Retinal pigment epithelial cell (primary cell): ENCODE data around the gene MEGF6.

Experiments used
- DNase-seq: peaks from one replicate; pipeline ENCODE4 v3.0.0-alpha.2; 2010; ENCODE audit warnings: low read depth
- H3K4me3 ChIP-seq: 2 replicates; pipeline ENCODE4 v1.5.1; 2011; ENCODE audit warnings: mild to moderate bottlenecking, low read length, control low read depth, moderate library complexity
- CTCF ChIP-seq: conservative IDR thresholded peaks from 2 replicates; pipeline ENCODE4 v1.5.1; 2011; ENCODE audit warnings: low read depth, low read length, control low read depth, inconsistent platforms

MEGF6 gene

GRCh38 chr1:3477241-3477995, 133.9 kb downstream of the MEGF6 start:
- no peak for TF ChIP-seq CTCF
- no peak overlapping the region for H3K4me3 ChIP-seq
- no peak for DNase-seq

- H3K4me3 ChIP-seq, result no peak overlapping the region
- DNase-seq, result no peak
- no peak for TF ChIP-seq CTCF
These were observed 134.6 kb downstream of the MEGF6 start for GRCh38 chr1:3476666-3477065.

GRCh38 chr1:3475839-3476573, 135.3 kb downstream of the MEGF6 start:
- no peak overlapping the region for H3K4me3 ChIP-seq
- no peak for TF ChIP-seq CTCF
- no peak for DNase-seq

- DNase-seq, result no peak
- no peak for TF ChIP-seq CTCF
- H3K4me3 ChIP-seq, result no peak overlapping the region
These were observed 136.9 kb downstream of the MEGF6 start for GRCh38 chr1:3474421-3474820.

GRCh38 chr1:3474016-3474415, 137.3 kb downstream of the MEGF6 start:
- no peak overlapping the region for H3K4me3 ChIP-seq
- DNase-seq, result no peak
- TF ChIP-seq CTCF, result no peak

- peak; percentile 71 for DNase-seq
- no peak for TF ChIP-seq CTCF
- H3K4me3 ChIP-seq, result no peak overlapping the region
These were observed 137.9 kb downstream of the MEGF6 start for GRCh38 chr1:3473381-3473844.
